AG10803 (cell line): ENCODE results near the gene TDRD1.

Experiments
- DNase-seq: peaks from one replicate; pipeline ENCODE4 v3.0.0; 2010; ENCODE audit warnings: low read depth
- H3K4me3 ChIP-seq: 2 replicates; pipeline ENCODE4 v1.5.1; 2011; ENCODE audit warnings: mild to moderate bottlenecking, low read length, control low read depth
- CTCF ChIP-seq: conservative IDR thresholded peaks from 2 replicates; pipeline ENCODE4 v1.5.1; 2011; ENCODE audit warnings: mild to moderate bottlenecking, low read length, control low read depth, inconsistent platforms

Gene TDRD1

GRCh38 chr10:114174695-114175188, 4.4 kb upstream of the TDRD1 start:
- DNase-seq: peak; percentile 34
- peak overlapping the region; percentile 98 for H3K4me3 ChIP-seq
- TF ChIP-seq CTCF: no peak

GRCh38 chr10:114175667-114176066, 3.5 kb upstream of the TDRD1 start:
- no peak for TF ChIP-seq CTCF
- DNase-seq: no peak
- H3K4me3 ChIP-seq: no peak overlapping the region

DNA sequence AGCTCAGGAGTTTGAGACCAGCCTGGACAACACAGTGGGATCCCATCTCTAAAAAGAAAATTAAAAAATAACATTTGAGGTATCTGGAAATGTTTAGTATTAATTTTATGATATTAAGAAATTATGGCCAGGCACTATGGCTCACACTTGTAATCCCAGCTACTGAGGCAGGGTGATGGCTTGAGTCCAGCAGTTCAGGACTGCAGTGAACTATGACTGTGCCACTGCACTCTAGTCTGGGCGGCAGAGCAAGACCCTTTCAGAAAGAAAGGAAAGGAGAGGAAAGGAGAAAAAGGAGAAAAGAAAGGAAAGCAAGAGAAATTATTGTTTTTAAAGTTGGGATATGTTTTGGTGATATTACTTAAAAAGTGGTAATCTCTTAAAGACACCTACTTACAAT, 2.6 kb upstream of the TDRD1 start:
- TF ChIP-seq CTCF: no peak
- DNase-seq: no peak
- H3K4me3 ChIP-seq: no peak overlapping the region

DNA sequence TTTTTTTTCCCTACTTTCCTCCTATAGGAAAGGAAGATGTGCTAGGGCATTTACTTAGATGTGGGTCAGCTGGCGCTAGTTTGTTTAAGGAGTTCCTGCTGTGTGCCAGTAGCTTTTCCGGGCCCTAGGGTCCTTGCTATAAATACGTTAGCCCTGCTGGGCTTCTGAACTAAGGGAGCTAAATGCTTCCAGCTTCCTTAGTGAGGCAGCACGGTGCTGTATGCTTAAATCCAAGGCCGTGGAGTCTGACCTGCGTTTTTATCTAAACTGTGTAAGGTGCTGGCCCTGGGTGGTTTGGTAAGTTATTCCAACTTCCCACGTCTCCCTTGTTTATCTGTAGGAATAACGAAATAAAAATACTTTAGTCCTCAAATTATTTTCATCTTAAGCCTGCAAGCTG, 594 bp downstream of the TDRD1 start:
- no peak overlapping the region for H3K4me3 ChIP-seq
- no peak for TF ChIP-seq CTCF
- DNase-seq: no peak

DNA sequence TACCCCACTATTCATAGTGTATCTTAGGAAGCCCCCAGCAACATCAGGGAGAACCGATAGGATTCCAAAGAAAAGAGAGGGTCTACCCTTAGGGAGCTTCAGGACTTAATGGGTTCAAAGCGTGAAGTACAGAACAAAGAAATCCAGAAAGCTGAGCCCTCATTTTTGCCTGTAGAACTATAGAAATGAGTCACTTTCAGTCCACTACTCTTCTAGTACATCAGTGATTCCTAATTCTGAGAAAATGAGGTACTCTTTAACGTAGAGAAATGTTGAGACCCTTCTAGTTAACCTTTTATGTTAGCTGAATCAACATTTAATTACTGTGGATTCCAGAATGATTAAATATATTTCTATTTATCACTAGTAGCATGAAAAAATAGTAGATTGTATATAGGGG, 1.8 kb downstream of the TDRD1 start:
- no peak for TF ChIP-seq CTCF
- DNase-seq: no peak
- no peak overlapping the region for H3K4me3 ChIP-seq

DNA sequence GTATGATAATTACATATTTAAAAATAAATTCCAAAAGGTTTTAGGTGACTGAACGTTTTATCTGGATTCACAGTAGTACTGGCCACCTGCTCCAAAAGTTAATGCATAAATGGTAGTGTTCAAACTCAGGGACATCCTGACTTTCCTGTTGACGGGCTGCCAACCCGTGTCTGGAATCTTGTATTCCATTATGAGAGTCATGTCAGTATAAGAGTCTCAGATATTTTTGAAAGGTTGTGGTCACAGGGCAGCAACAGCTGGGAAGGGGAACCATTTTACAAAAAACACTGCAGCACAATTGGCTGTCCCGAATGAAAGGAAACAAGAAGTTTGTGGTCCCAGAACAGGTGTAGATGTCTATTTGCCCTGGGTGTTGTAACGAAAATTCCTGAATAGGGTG, 2.8 kb downstream of the TDRD1 start:
- no peak overlapping the region for H3K4me3 ChIP-seq
- TF ChIP-seq CTCF: no peak
- no peak for DNase-seq

GRCh38 chr10:114183563-114183962, 4.4 kb downstream of the TDRD1 start:
- no peak overlapping the region for H3K4me3 ChIP-seq
- DNase-seq: no peak
- TF ChIP-seq CTCF: no peak
